Upper lobe of right lung (tissue), 1 donor: ENCODE results near the gene ZC3H7A. TPM values are rescaled to one million over a fixed set of nuclear protein-coding genes. Genes with fewer than 3 reads are reported as not detected.

ENCODE experiments used
- ATAC-seq: fragments of 200-7000 bp; cut with Tn5 transposase; one replicate; pipeline ENCODE4 v1.9.1; 2020; ENCODE audit warnings: mild to moderate bottlenecking, moderate library complexity
- DNase-seq: peaks from one replicate; pipeline ENCODE4 v3.0.0-alpha.2; 2020
- H3K27ac ChIP-seq: fragments of 200-600 bp; one replicate; pipeline ENCODE4 v1.8.0; 2022
- H3K27me3 ChIP-seq: fragments of 200-600 bp; one replicate; pipeline ENCODE4 v1.8.0; 2022; ENCODE audit warnings: mild to moderate bottlenecking
- H3K36me3 ChIP-seq: fragments of 200-600 bp; one replicate; pipeline ENCODE4 v1.8.0; 2022
- H3K4me1 ChIP-seq: fragments of 200-600 bp; one replicate; pipeline ENCODE4 v1.8.0; 2022
- H3K4me3 ChIP-seq: fragments of 200-600 bp; one replicate; pipeline ENCODE4 v1.8.0; 2022; ENCODE audit warnings: mild to moderate bottlenecking
- H3K9me3 ChIP-seq: fragments of 200-600 bp; one replicate; pipeline ENCODE4 v1.8.0; 2022
- intact Hi-C: fragments of 100-400 bp; cut with DNase I; formaldehyde crosslinking; loops from one replicate; pipeline ENCODE4 v1.11.0; 2022
- total RNA-seq: library from RNA; stranded (reverse); fragmentation: NEBNext Ultra II Directional; extraction: Animal tissue kit (Norgen Biotek cat#: 25700); gene quantifications from one replicate; pipeline ENCODE4 v1.2.1, GENCODE V29; 2021
- TF ChIP-seq, protein P1 (sequence below): fragments of 200-600 bp; IDR thresholded peaks from one replicate; pipeline ENCODE4 v1.8.0; 2022; ENCODE audit warnings: antibody characterized with exemption
- donor health status: DM: no; HTN: yes; CAD: no; lungs with severe emphysema.

The ZC3H7A gene
- total RNA-seq, 1 donor from 2014 or later, result 71.2 TPM

DNA sequence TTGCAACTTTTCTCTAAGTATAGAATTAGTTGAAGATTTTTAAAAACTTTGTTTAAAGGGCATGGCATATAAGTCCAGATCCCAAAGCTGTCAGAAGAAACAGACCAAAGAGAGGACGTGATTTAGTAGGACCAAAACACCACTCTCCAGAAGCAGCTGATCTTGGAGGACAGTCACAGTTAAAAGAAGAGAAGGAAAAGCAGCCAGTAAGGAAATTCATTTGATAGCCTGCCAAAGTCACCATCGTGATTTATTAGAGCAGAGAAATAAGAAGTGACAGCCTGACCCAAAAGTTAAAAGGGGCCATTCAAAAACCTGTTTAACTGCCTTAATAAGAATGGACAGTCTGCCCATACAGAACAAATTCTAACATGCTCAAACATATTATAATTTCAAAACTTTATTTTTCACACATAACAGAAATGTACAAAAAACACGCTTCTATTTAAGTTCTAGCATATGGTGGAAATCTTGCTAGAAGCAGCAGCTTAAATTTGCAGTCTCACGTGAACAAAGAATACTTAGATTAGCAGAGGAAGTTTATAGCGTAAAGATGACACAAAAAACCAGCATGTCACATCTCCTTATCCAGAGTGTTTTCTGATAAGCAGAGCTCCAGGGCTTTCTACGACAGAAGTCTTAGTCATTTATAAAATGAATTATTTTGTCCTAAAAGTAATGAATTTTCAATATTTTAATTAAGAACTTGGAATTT lies 91.6 kb downstream of the ZC3H7A start:
- Histone ChIP-seq H3K4me1 (peaks cover 14% of the 10 kb centered on the region), H3K36me3 (peaks cover 67% of the 10 kb centered on the region), H3K9me3 (no peaks in the 10 kb centered on the region), H3K27me3 (no peaks in the 10 kb centered on the region), H3K27ac (no peak overlapping the region), H3K4me3 (no peak overlapping the region)
- no peak for ATAC-seq
- intact Hi-C loops, result loop anchor here (10.0 kb wide), 1 partner anchor 311 kb away; no protein-coding TSS in a partner anchor
- no peak for DNase-seq
- TF ChIP-seq, protein P1, sequence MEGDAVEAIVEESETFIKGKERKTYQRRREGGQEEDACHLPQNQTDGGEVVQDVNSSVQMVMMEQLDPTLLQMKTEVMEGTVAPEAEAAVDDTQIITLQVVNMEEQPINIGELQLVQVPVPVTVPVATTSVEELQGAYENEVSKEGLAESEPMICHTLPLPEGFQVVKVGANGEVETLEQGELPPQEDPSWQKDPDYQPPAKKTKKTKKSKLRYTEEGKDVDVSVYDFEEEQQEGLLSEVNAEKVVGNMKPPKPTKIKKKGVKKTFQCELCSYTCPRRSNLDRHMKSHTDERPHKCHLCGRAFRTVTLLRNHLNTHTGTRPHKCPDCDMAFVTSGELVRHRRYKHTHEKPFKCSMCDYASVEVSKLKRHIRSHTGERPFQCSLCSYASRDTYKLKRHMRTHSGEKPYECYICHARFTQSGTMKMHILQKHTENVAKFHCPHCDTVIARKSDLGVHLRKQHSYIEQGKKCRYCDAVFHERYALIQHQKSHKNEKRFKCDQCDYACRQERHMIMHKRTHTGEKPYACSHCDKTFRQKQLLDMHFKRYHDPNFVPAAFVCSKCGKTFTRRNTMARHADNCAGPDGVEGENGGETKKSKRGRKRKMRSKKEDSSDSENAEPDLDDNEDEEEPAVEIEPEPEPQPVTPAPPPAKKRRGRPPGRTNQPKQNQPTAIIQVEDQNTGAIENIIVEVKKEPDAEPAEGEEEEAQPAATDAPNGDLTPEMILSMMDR, result no peak

Other genes starting within 250 kb of the ZC3H7A start
- gene LITAF, start 210.3 kb downstream of the ZC3H7A start, total RNA-seq, result 242 TPM
- 31.1 TPM for gene SNN, start 128.8 kb downstream of the ZC3H7A start, total RNA-seq
- gene TXNDC11, start 54.4 kb downstream of the ZC3H7A start, total RNA-seq, result 99.2 TPM
- 117 TPM for gene RSL1D1, start 54.3 kb upstream of the ZC3H7A start, total RNA-seq
- 106 TPM for gene GSPT1, start 118.7 kb upstream of the ZC3H7A start, total RNA-seq
- gene NPIPB2, start 144.8 kb upstream of the ZC3H7A start, total RNA-seq, result 6.3 TPM
- gene TNFRSF17, start 168.0 kb upstream of the ZC3H7A start, total RNA-seq, result 0.41 TPM
- 50.7 TPM for gene SNX29, start 179.5 kb upstream of the ZC3H7A start, total RNA-seq